IPS-15b (cell line): ENCODE results near the gene PTH1R.

Experiments used
- H3K27me3 ChIP-seq: one replicate; pipeline ENCODE4 v1.6.1; 2013; ENCODE audit warnings: low read length; ENCODE audit not compliant: control insufficient read depth, insufficient read depth
- H3K36me3 ChIP-seq: one replicate; pipeline ENCODE4 v1.6.1; 2013; ENCODE audit warnings: low read length; ENCODE audit not compliant: control insufficient read depth, insufficient read depth
- H3K4me1 ChIP-seq: one replicate; pipeline ENCODE4 v1.6.1; 2013; ENCODE audit warnings: mild to moderate bottlenecking, low read length; ENCODE audit not compliant: control insufficient read depth, insufficient read depth
- H3K4me3 ChIP-seq: one replicate; pipeline ENCODE4 v1.5.1; 2013; ENCODE audit warnings: low read depth, low read length
- H3K9ac ChIP-seq: one replicate; pipeline ENCODE4 v1.6.1; 2013; ENCODE audit warnings: low read depth, mild to moderate bottlenecking, low read length
- H3K9me3 ChIP-seq: one replicate; pipeline ENCODE4 v1.6.1; 2013; ENCODE audit warnings: mild to moderate bottlenecking, low read length; ENCODE audit not compliant: control insufficient read depth, insufficient read depth

Gene PTH1R

DNA sequence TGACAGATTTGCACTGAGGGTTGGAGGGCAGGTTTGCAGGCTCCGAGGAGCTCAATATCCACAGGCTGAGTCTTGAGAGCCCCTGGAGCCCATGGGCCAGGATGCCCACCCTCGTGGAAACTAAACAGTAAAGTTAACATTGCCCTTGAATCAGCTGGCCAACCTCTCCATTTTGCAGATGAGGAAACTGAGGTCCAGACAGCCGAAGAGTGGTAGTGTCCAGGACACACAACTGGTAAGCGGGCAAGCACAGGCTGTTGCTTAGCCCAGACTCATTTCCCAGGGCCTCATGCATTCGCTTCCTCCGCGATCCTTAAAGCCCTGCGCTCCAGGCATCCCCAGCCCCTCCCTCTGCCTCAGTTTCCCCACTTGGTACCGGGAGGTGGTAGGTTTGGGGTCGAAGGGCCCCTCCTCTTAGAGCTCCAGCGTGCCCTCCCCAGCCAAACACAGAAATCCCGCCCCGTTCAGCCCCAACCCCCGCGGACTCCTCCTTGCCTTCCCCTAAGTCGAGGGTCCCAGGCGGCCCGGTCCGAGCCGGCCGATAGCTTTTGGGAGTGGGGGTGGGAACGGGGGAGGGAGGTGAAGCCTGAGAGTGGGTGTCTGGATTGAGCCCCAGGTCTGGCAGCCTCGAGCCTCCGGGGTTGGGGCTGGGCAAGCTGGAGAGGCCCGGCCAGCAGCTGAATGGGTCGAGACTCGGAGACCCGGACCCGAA lies 3.5 kb downstream of the PTH1R start:
- H3K27me3 ChIP-seq, result peaks cover 73% of the 10 kb centered on the region
- no peaks in the 10 kb centered on the region for H3K36me3 ChIP-seq
- H3K4me3 ChIP-seq, result peak overlapping the region; percentile 39
- no peak overlapping the region for H3K9ac ChIP-seq
- peaks cover 12% of the 10 kb centered on the region for H3K4me1 ChIP-seq
- no peaks in the 10 kb centered on the region for H3K9me3 ChIP-seq

- Histone ChIP-seq H3K27me3 (peaks cover 76% of the 10 kb centered on the region), H3K4me1 (peaks cover 12% of the 10 kb centered on the region), H3K4me3 (peak overlapping the region; percentile 67), H3K9ac (no peak overlapping the region), H3K9me3 (no peaks in the 10 kb centered on the region), H3K36me3 (no peaks in the 10 kb centered on the region)
These were observed 4.3 kb downstream of the PTH1R start for GRCh38 chr3:46881596-46882376.

DNA sequence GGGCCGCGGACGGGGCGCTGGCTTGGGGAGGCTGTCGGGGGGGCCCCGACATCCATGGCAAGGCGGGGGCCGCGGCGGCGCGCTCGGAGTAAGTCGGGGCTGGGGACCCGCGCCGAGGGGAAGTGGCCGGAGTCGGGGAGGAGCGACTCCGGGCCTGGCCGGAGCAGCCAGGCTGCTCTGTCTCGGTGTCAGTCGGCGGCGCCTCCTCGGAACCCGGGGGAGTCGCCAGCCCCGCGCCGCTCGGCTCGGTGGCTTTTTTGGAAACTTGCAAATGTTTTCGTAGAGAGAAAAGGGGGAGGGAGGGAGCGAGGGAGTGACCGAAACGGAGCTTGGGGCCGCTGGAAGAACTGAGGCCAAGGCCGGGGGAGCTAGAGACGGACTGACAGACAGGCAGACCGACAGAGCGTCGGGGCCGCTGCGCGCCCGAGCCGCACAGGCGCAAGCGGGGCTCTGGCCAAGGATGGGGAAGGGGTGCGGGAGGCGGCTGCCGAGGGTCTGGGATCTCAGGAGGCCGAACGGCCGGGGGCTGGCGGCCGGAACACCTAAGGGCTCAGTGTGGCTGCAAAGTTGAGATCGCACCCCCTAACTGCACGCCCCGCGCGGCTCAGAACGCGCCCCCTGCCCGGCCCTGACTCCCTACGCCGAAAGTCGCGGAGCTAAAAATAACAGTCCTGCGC lies 5.0 kb downstream of the PTH1R start:
- Histone ChIP-seq H3K4me3 (peak overlapping the region; percentile 67), H3K4me1 (peaks cover 16% of the 10 kb centered on the region), H3K9me3 (no peaks in the 10 kb centered on the region), H3K36me3 (no peaks in the 10 kb centered on the region), H3K9ac (peak overlapping the region; percentile 37), H3K27me3 (peaks cover 76% of the 10 kb centered on the region)

GRCh38 chr3:46883054-46883829 lies 5.7 kb downstream of the PTH1R start:
- Histone ChIP-seq H3K36me3 (no peaks in the 10 kb centered on the region), H3K9ac (no peak overlapping the region), H3K27me3 (peaks cover 69% of the 10 kb centered on the region), H3K4me1 (peaks cover 17% of the 10 kb centered on the region), H3K9me3 (no peaks in the 10 kb centered on the region), H3K4me3 (peak overlapping the region; percentile 67)

DNA sequence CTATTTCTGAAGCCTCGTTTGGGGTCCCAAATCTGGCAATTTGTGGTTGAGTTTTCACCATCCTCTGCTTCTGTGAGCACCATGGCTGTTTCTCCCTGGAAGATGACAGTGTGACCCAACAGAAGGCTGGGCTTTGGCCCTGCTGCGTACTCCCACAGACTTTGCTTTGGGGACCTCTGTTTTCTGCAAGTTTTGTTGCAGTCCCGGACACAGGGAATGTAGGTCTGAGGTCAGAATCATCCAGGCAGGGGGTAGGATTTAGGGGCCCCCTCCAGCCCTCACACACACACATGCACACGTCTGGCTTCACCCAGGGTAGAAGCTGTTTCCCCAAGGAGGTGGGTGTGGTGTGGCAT lies 6.3 kb downstream of the PTH1R start:
- Histone ChIP-seq H3K36me3 (no peaks in the 10 kb centered on the region), H3K4me1 (peaks cover 16% of the 10 kb centered on the region), H3K9ac (no peak overlapping the region), H3K9me3 (no peaks in the 10 kb centered on the region), H3K4me3 (peak overlapping the region; percentile 48), H3K27me3 (peaks cover 63% of the 10 kb centered on the region)

GRCh38 chr3:46884427-46884826 lies 6.9 kb downstream of the PTH1R start:
- no peak overlapping the region for H3K9ac ChIP-seq
- no peaks in the 10 kb centered on the region for H3K36me3 ChIP-seq
- peaks cover 63% of the 10 kb centered on the region for H3K27me3 ChIP-seq
- H3K9me3 ChIP-seq, result no peaks in the 10 kb centered on the region
- H3K4me1 ChIP-seq, result peaks cover 14% of the 10 kb centered on the region
- H3K4me3 ChIP-seq, result peak overlapping the region; percentile 48

- Histone ChIP-seq H3K27me3 (peaks cover 63% of the 10 kb centered on the region), H3K36me3 (no peaks in the 10 kb centered on the region), H3K9me3 (no peaks in the 10 kb centered on the region), H3K4me3 (no peak overlapping the region), H3K9ac (no peak overlapping the region), H3K4me1 (peaks cover 14% of the 10 kb centered on the region)
These were observed 7.4 kb downstream of the PTH1R start for GRCh38 chr3:46884929-46885328.

GRCh38 chr3:46885612-46886011 lies 8.1 kb downstream of the PTH1R start:
- no peaks in the 10 kb centered on the region for H3K9me3 ChIP-seq
- H3K4me1 ChIP-seq, result peaks cover 14% of the 10 kb centered on the region
- H3K27me3 ChIP-seq, result peaks cover 63% of the 10 kb centered on the region
- H3K4me3 ChIP-seq, result no peak overlapping the region
- no peaks in the 10 kb centered on the region for H3K36me3 ChIP-seq
- H3K9ac ChIP-seq, result no peak overlapping the region

- no peak overlapping the region for H3K9ac ChIP-seq
- H3K36me3 ChIP-seq, result no peaks in the 10 kb centered on the region
- H3K4me3 ChIP-seq, result no peak overlapping the region
- H3K4me1 ChIP-seq, result peaks cover 14% of the 10 kb centered on the region
- peaks cover 72% of the 10 kb centered on the region for H3K27me3 ChIP-seq
- no peaks in the 10 kb centered on the region for H3K9me3 ChIP-seq
These were observed 10.5 kb downstream of the PTH1R start for GRCh38 chr3:46887980-46888494.

GRCh38 chr3:46888705-46889104 lies 11.2 kb downstream of the PTH1R start:
- H3K9ac ChIP-seq, result no peak overlapping the region
- H3K27me3 ChIP-seq, result peaks cover 76% of the 10 kb centered on the region
- peaks cover 18% of the 10 kb centered on the region for H3K4me1 ChIP-seq

More at GRCh38 chr3:46888705-46889104, 11.2 kb downstream of the PTH1R start:
- no peaks in the 10 kb centered on the region for H3K36me3 ChIP-seq
- peak overlapping the region; percentile 11 for H3K4me3 ChIP-seq
- no peaks in the 10 kb centered on the region for H3K9me3 ChIP-seq
